ENCODE results near the gene FBXO27. TPM values are rescaled to one million over a fixed set of nuclear protein-coding genes. Genes with fewer than 3 reads are reported as not detected.

Gene FBXO27
- total RNA-seq, 4 donors from 2014 or later, result 5.7 to 14.0 (median 8.3) TPM

GRCh38 chr19:39009001-39009400, 23.3 kb downstream of the FBXO27 start:
- intact Hi-C loops (cut with DNase I), result no loop called here
- H3K4me1 ChIP-seq, result no peaks in the 10 kb centered on the region

GRCh38 chr19:39008137-39008536, 24.2 kb downstream of the FBXO27 start:
- Histone ChIP-seq H3K36me3 (no peaks in the 10 kb centered on the region), H3K4me3 (no peak overlapping the region), H3K27me3 (peaks cover 0 to 8% (median 0%) of the 10 kb centered on the region in 4 donors), H3K9me3 (no peaks in the 10 kb centered on the region), H3K4me1 (no peaks in the 10 kb centered on the region), H3K27ac (no peak overlapping the region)
- 85 to 95% methylated on average over 6 of the region's 6 CpGs for WGBS, 2 donors
- TF ChIP-seq, protein P1, sequence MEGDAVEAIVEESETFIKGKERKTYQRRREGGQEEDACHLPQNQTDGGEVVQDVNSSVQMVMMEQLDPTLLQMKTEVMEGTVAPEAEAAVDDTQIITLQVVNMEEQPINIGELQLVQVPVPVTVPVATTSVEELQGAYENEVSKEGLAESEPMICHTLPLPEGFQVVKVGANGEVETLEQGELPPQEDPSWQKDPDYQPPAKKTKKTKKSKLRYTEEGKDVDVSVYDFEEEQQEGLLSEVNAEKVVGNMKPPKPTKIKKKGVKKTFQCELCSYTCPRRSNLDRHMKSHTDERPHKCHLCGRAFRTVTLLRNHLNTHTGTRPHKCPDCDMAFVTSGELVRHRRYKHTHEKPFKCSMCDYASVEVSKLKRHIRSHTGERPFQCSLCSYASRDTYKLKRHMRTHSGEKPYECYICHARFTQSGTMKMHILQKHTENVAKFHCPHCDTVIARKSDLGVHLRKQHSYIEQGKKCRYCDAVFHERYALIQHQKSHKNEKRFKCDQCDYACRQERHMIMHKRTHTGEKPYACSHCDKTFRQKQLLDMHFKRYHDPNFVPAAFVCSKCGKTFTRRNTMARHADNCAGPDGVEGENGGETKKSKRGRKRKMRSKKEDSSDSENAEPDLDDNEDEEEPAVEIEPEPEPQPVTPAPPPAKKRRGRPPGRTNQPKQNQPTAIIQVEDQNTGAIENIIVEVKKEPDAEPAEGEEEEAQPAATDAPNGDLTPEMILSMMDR (IDR thresholded peaks at IDR 0.05), result no peak
- no peak for TF ChIP-seq POLR2A (IDR thresholded peaks at IDR 0.05)
- intact Hi-C loops (cut with DNase I), result no loop called here
- no peak for DNase-seq

More at GRCh38 chr19:39009001-39009400, 23.3 kb downstream of the FBXO27 start:
- TF ChIP-seq, protein P1 (IDR thresholded peaks at IDR 0.05), result no peak
- no peak for TF ChIP-seq POLR2A (IDR thresholded peaks at IDR 0.05)
- no peak for DNase-seq
- Histone ChIP-seq H3K9me3 (no peaks in the 10 kb centered on the region), H3K27ac (no peak overlapping the region), H3K36me3 (no peaks in the 10 kb centered on the region), H3K27me3 (peaks cover 0 to 8% (median 0%) of the 10 kb centered on the region in 4 donors), H3K4me3 (no peak overlapping the region)
- WGBS, 2 donors, result 82 to 86% methylated on average over 6 of the region's 6 CpGs

- Histone ChIP-seq H3K4me1 (no peaks in the 10 kb centered on the region), H3K36me3 (no peaks in the 10 kb centered on the region), H3K9me3 (no peaks in the 10 kb centered on the region), H3K27me3 (peaks cover 0 to 8% (median 0%) of the 10 kb centered on the region in 4 donors), H3K4me3 (no peak overlapping the region), H3K27ac (no peak overlapping the region)
- intact Hi-C loops (cut with DNase I), result no loop called here
- 14 to 33% methylated on average over 3 of the region's 3 CpGs for WGBS, 2 donors
- no peak for DNase-seq
- TF ChIP-seq POLR2A (IDR thresholded peaks at IDR 0.05), result no peak
- TF ChIP-seq, protein P1 (IDR thresholded peaks at IDR 0.05), result no peak
Measured at GRCh38 chr19:39007096-39007495, 25.3 kb downstream of the FBXO27 start.

GRCh38 chr19:39004403-39004802, 27.9 kb downstream of the FBXO27 start:
- intact Hi-C loops (cut with DNase I), result no loop called here
- DNase-seq, result no peak
- TF ChIP-seq, protein P1 (IDR thresholded peaks at IDR 0.05), result no peak
- TF ChIP-seq POLR2A (IDR thresholded peaks at IDR 0.05), result no peak

GRCh38 chr19:39003796-39004195, 28.6 kb downstream of the FBXO27 start:
- TF ChIP-seq, protein P1 (IDR thresholded peaks at IDR 0.05), result no peak
- no peak for TF ChIP-seq POLR2A (IDR thresholded peaks at IDR 0.05)
- intact Hi-C loops (cut with DNase I), result no loop called here
- WGBS, 2 donors, result 71 to 86% methylated on average over 4 of the region's 4 CpGs
- no peak overlapping the region for H3K4me3 ChIP-seq
- no peak for DNase-seq
- H3K36me3 ChIP-seq, result no peaks in the 10 kb centered on the region
- no peaks in the 10 kb centered on the region for H3K4me1 ChIP-seq
- no peaks in the 10 kb centered on the region for H3K9me3 ChIP-seq
- H3K27ac ChIP-seq, result no peak overlapping the region
- peaks cover 0 to 8% (median 0%) of the 10 kb centered on the region in 4 donors for H3K27me3 ChIP-seq

More at GRCh38 chr19:39004403-39004802, 27.9 kb downstream of the FBXO27 start:
- H3K4me3 ChIP-seq, result no peak overlapping the region
- H3K9me3 ChIP-seq, result no peaks in the 10 kb centered on the region
- H3K27ac ChIP-seq, result no peak overlapping the region
- H3K27me3 ChIP-seq, result peaks cover 0 to 8% (median 0%) of the 10 kb centered on the region in 4 donors
- no peaks in the 10 kb centered on the region for H3K36me3 ChIP-seq
- 73 to 79% methylated on average over 4 to 9 of the region's 9 CpGs for WGBS, 2 donors
- no peaks in the 10 kb centered on the region for H3K4me1 ChIP-seq
